GM21619 (cell line): Measurements from ENCODE around the gene TMEM163.
"Not testable (repeated sequence)": the region's sequence is repeated elsewhere in the genome, so short reads cannot be mapped to it uniquely, and the experiment has no call there.

ENCODE experiments used
- ATAC-seq: cut with Tn5 transposase; IDR thresholded peaks from one replicate; pipeline ENCODE4 v1.9.1; 2021; ENCODE audit not compliant: unreplicated experiment

Gene TMEM163

GRCh38 chr2:134667081-134667480 is 51.7 kb downstream of the TMEM163 start:
- ATAC-seq, result no peak

- ATAC-seq, result no peak
These were observed 52.9 kb downstream of the TMEM163 start for GRCh38 chr2:134665727-134666506.

GRCh38 chr2:134663451-134664450 is 55.0 kb downstream of the TMEM163 start:
- no peak for ATAC-seq

GRCh38 chr2:134662751-134663150 is 56.0 kb downstream of the TMEM163 start:
- no peak for ATAC-seq

- ATAC-seq, result no peak
These were observed 58.0 kb downstream of the TMEM163 start for GRCh38 chr2:134660626-134661402.

GRCh38 chr2:134659724-134660123 is 59.1 kb downstream of the TMEM163 start:
- no peak for ATAC-seq

GRCh38 chr2:134657650-134658250 is 61.0 kb downstream of the TMEM163 start:
- no peak for ATAC-seq

GRCh38 chr2:134656391-134656790 is 62.4 kb downstream of the TMEM163 start:
- not testable (repeated sequence) for ATAC-seq

- ATAC-seq, result no peak
These were observed 70.2 kb downstream of the TMEM163 start for GRCh38 chr2:134648586-134648985.

GRCh38 chr2:134647607-134648256 is 71.1 kb downstream of the TMEM163 start:
- no peak for ATAC-seq

GRCh38 chr2:134642938-134643337 is 75.9 kb downstream of the TMEM163 start:
- ATAC-seq, result no peak

- no peak for ATAC-seq
These were observed 78.3 kb downstream of the TMEM163 start for GRCh38 chr2:134640494-134640893.

GRCh38 chr2:134639265-134639664 is 79.5 kb downstream of the TMEM163 start:
- no peak for ATAC-seq

- no peak for ATAC-seq
These were observed 82.1 kb downstream of the TMEM163 start for GRCh38 chr2:134636714-134637113.

GRCh38 chr2:134634054-134634753 is 84.6 kb downstream of the TMEM163 start:
- ATAC-seq, result no peak

- no peak for ATAC-seq
These were observed 88.2 kb downstream of the TMEM163 start for GRCh38 chr2:134630504-134631159.

GRCh38 chr2:134628453-134628852 is 90.3 kb downstream of the TMEM163 start:
- ATAC-seq, result no peak

GRCh38 chr2:134626781-134627180 is 92.0 kb downstream of the TMEM163 start:
- no peak for ATAC-seq

- no peak for ATAC-seq
These were observed 93.5 kb downstream of the TMEM163 start for GRCh38 chr2:134625311-134625710.
